ENCODE results near the gene RPS6KC1. TPM values are rescaled to one million over a fixed set of nuclear protein-coding genes. Genes with fewer than 3 reads are reported as not detected.

RPS6KC1 gene
- total and polyA plus RNA-seq, 8 donors, result 15.8 to 25.2 (median 23.5) TPM

- H3K36me3 ChIP-seq, result peaks cover 0 to 6% of the 10 kb centered on the region in 2 donors
- DNase-seq, result no peak
- ATAC-seq, result no peak
- intact Hi-C loops (cut with DNase I), result no loop called here
- peaks cover 0 to 12% of the 10 kb centered on the region in 2 donors for H3K9me3 ChIP-seq
- no peaks in the 10 kb centered on the region for H3K27me3 ChIP-seq
- H3K27ac ChIP-seq, result no peak overlapping the region
- no peak for TF ChIP-seq CTCF (IDR thresholded peaks at IDR 0.05)
- no peak overlapping the region for H3K4me3 ChIP-seq
- no peaks in the 10 kb centered on the region for H3K4me1 ChIP-seq
Measured at GRCh38 chr1:213180833-213181232, 129.8 kb downstream of the RPS6KC1 start.

GRCh38 chr1:213183036-213183672, 132.1 kb downstream of the RPS6KC1 start:
- H3K9me3 ChIP-seq, result peaks cover 0 to 27% of the 10 kb centered on the region in 2 donors
- H3K27ac ChIP-seq, result no peak overlapping the region
- intact Hi-C loops (cut with DNase I), result no loop called here
- TF ChIP-seq CTCF (IDR thresholded peaks at IDR 0.05), result no peak
- H3K36me3 ChIP-seq, result peaks cover 0 to 20% of the 10 kb centered on the region in 2 donors
- no peak for DNase-seq
- no peak overlapping the region for H3K4me3 ChIP-seq
- no peaks in the 10 kb centered on the region for H3K27me3 ChIP-seq
- H3K4me1 ChIP-seq, result no peaks in the 10 kb centered on the region
- no peak for ATAC-seq

- peaks cover 0 to 39% of the 10 kb centered on the region in 2 donors for H3K9me3 ChIP-seq
- ATAC-seq (no peak), DNase-seq (no peak)
- H3K36me3 ChIP-seq, result peaks cover 0 to 20% of the 10 kb centered on the region in 2 donors
- intact Hi-C loops (cut with DNase I), result no loop called here
- H3K27ac ChIP-seq, result no peak overlapping the region
- no peak overlapping the region for H3K4me3 ChIP-seq
- no peaks in the 10 kb centered on the region for H3K4me1 ChIP-seq
- no peaks in the 10 kb centered on the region for H3K27me3 ChIP-seq
- no peak for TF ChIP-seq CTCF (IDR thresholded peaks at IDR 0.05)
Measured at GRCh38 chr1:213186168-213186567, 135.1 kb downstream of the RPS6KC1 start.

GRCh38 chr1:213192026-213192425, 141.0 kb downstream of the RPS6KC1 start:
- no peak for ATAC-seq

DNA sequence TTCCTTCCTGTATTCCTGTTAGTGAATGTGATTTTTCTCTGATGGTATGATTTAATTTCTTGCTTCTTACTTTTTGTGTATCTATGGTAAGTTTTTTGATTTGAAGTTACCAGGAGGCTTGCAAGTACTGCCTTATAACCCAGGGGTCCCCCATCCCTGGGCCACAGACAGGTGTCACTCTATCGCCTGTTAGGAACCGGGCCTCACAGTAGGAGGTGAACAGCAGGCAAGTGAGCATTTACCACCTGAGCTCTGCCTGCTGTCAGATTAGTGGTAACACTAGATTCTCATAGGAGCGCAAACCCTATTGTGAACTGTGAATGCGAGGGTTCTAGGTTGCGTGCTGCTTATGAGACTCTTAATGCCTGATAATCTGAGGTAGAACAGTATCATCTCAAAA, 143.3 kb downstream of the RPS6KC1 start:
- H3K9me3 ChIP-seq, result peaks cover 0 to 33% of the 10 kb centered on the region in 2 donors
- peaks cover 0 to 18% of the 10 kb centered on the region in 2 donors for H3K36me3 ChIP-seq
- H3K27ac ChIP-seq, result no peak overlapping the region
- intact Hi-C loops (cut with DNase I), result no loop called here
- H3K4me1 ChIP-seq, result no peaks in the 10 kb centered on the region
- H3K27me3 ChIP-seq, result no peaks in the 10 kb centered on the region
- no peak for TF ChIP-seq CTCF (IDR thresholded peaks at IDR 0.05)
- no peak overlapping the region for H3K4me3 ChIP-seq
- DNase-seq (no peak), ATAC-seq (no peak)

More at GRCh38 chr1:213192026-213192425, 141.0 kb downstream of the RPS6KC1 start:
- intact Hi-C loops (cut with DNase I), result no loop called here
- H3K9me3 ChIP-seq, result peaks cover 0 to 23% of the 10 kb centered on the region in 2 donors
- no peaks in the 10 kb centered on the region for H3K27me3 ChIP-seq
- no peak overlapping the region for H3K4me3 ChIP-seq
- peaks cover 0 to 11% of the 10 kb centered on the region in 2 donors for H3K36me3 ChIP-seq
- no peaks in the 10 kb centered on the region for H3K4me1 ChIP-seq
- no peak overlapping the region for H3K27ac ChIP-seq
- TF ChIP-seq CTCF (IDR thresholded peaks at IDR 0.05), result no peak
- no peak for DNase-seq

Measured in left lung (tissue), 10 donors.